Pons (tissue), 1 donor: ENCODE measurements around the gene NGEF.

ENCODE experiments used
- DNase-seq: peaks from one replicate; pipeline ENCODE4 v3.0.0-alpha.2; 2016; ENCODE audit warnings: low spot score

The NGEF gene

GRCh38 chr2:232838406-232838874 is 174.6 kb downstream of the NGEF start:
- DNase-seq, result no peak

DNA sequence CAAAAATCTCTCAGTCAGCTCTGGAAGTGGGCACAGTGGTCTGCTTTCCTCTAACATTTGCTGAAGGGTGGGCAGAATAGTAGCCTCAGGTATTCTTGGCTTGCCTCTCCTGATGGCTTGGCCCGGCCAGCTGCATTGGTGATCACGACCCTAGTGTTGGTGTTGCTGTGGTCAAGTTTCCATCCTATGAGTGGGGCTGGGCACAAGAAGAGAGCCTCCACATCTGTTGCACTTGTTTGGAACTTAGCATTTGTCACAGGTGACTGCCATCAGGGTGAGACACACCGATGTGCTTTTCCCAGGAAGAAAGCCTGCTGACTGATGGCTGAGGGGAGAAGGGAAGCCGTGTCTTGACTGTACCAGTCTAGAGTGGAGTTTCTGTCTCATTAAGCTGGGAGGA is 176.1 kb downstream of the NGEF start:
- DNase-seq, result no peak

- no peak for DNase-seq
These were observed 177.3 kb downstream of the NGEF start for GRCh38 chr2:232835687-232836208.

DNA sequence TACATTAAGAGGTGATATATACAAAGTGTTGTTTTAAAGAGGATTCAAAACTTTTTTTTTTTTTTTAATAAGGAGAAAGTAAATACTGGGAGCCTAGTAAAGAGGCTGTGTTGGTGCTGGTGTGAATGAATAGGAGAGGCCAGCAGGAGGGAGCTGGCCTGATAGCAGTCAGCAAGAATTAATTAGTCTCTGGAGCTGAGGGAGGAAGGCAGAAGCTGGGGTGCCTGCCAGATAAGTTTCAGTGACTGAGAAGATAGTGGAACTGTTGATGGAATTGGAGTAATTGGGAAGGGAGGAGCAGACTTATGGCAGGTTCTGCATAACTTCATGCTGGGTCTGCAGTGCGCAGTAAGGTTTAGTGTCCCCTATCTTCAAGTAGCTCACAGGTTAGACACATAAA is 179.2 kb downstream of the NGEF start:
- peak; percentile 55 for DNase-seq

DNA sequence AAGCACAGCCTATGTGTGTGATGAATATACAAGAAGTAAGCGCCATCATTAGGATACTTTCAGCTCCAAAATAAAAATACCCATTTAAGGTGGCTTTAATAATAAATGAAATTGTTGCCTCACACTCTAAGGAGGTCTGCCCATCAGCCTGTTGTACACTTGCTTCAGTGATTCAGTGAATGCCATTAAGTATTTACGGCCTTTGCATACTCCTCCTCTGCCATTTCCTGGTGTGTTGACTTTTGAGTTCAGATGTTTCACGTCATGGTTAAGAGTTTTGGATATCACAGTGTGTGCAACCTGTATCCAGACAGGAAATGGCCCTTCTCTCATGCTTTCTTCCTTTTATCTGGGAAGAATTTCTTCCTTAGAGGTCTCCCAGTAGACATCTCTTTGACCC is 181.6 kb downstream of the NGEF start:
- DNase-seq, result no peak

GRCh38 chr2:232829988-232830387 is 183.1 kb downstream of the NGEF start:
- DNase-seq, result no peak
